DMS53 treated with DMSO at 0.1 percent for 48 hours (cell line): ENCODE data around the gene RHCE.
A peak's percentile ranks its signal among the peaks of the same experiment; 100 is the strongest.
"Not testable (repeated sequence)": the region's sequence is repeated elsewhere in the genome, so short reads cannot be mapped to it uniquely, and the experiment has no call there.

Experiments used
- DNase-seq: peaks from one replicate; lab custom pipeline; 2025; ENCODE audit not compliant: unreplicated experiment; lab: John Stamatoyannopoulos, UW

The RHCE gene

GRCh38 chr1:25433389-25434186 lies 13.0 kb upstream of the RHCE start:
- no peak for DNase-seq

GRCh38 chr1:25432749-25433388 lies 12.2 kb upstream of the RHCE start:
- no peak for DNase-seq

- no peak for DNase-seq
Observed at GRCh38 chr1:25431955-25432719, 11.5 kb upstream of the RHCE start.

- DNase-seq = no peak
Observed at GRCh38 chr1:25430967-25431881, 10.6 kb upstream of the RHCE start.

- DNase-seq = peak; percentile 92
Observed at GRCh38 chr1:25430073-25430966, 9.7 kb upstream of the RHCE start, which contains the start of gene MACO1. Gene MACO1, plus strand, starts transcription at chr1:25430897. Its CDS starts 202 bp downstream, at chr1:25431099.

- DNase-seq = no peak
Observed at GRCh38 chr1:25428475-25429166, 8.0 kb upstream of the RHCE start.

GRCh38 chr1:25427696-25428095 lies 7.1 kb upstream of the RHCE start:
- no peak for DNase-seq

- DNase-seq = no peak
Observed at GRCh38 chr1:25425098-25426085, 4.8 kb upstream of the RHCE start.

GRCh38 chr1:25423206-25423605 lies 2.6 kb upstream of the RHCE start:
- not testable (repeated sequence) for DNase-seq

- DNase-seq = not testable (repeated sequence)
Observed at GRCh38 chr1:25419339-25419738, 1.3 kb downstream of the RHCE start.

GRCh38 chr1:25417280-25417679 lies 3.3 kb downstream of the RHCE start:
- not testable (repeated sequence) for DNase-seq

- DNase-seq = not testable (repeated sequence)
Observed at GRCh38 chr1:25414578-25414977, 6.0 kb downstream of the RHCE start.

GRCh38 chr1:25414157-25414556 lies 6.5 kb downstream of the RHCE start:
- DNase-seq = not testable (repeated sequence)

GRCh38 chr1:25412872-25413623 lies 7.6 kb downstream of the RHCE start:
- DNase-seq = not testable (repeated sequence)

- DNase-seq = not testable (repeated sequence)
Observed at GRCh38 chr1:25409641-25410427, 10.8 kb downstream of the RHCE start.

- DNase-seq = not testable (repeated sequence)
Observed at GRCh38 chr1:25405731-25406305, 14.8 kb downstream of the RHCE start.
